SKM-1 treated with dmso at 0.1 percent for 144 hours (cell line): ENCODE data around the gene LILRA5.
"Not testable (repeated sequence)": the region's sequence is repeated elsewhere in the genome, so short reads cannot be mapped to it uniquely, and the experiment has no call there.

Experiments used
- DNase-seq: peaks from one replicate; lab custom pipeline; 2025; ENCODE audit not compliant: unreplicated experiment; lab: John Stamatoyannopoulos, UW

Gene LILRA5

GRCh38 chr19:54307389-54308020 lies 5.5 kb downstream of the LILRA5 start:
- no peak for DNase-seq

- no peak for DNase-seq
Observed at GRCh38 chr19:54305141-54305540, 7.8 kb downstream of the LILRA5 start.

DNA sequence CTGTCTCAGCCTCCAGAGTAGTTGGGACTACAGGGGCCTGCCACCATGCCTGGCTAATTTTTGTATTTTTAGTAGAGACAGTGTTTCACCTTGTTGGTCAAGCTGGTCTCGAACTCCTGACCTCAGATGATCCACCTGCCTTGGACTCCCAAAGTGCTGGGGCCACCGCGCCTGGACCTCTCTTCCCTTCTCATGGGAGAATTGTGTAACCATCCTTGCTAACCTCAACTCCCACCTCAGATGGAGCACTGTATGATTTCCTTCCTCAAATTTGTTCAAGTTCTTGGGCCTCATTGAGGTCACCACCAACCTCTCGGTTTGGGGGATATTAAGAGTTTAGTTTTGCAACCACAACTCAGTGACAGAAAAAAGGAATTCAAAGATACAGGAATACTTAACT lies 10.7 kb downstream of the LILRA5 start:
- peak; percentile 69 for DNase-seq

DNA sequence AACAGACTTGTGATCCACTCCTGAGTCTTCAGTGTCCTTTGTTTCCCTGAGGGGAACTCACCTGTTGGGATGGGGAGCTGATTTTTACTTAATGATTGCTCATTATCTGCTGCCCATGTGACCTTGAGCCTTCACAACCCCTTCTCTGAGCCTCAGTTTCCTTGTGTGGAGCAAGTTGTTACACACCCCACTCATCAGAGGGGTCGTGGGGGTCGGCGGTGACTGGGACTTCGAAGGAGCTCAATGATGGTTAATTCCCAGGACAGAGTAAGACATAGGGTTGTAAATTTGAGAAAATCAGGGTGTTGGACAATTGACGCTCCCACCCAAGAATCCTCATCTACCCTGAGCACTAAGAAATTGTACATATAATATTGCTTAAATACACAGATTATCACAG lies 13.5 kb downstream of the LILRA5 start:
- DNase-seq: no peak

- DNase-seq: no peak
Observed at GRCh38 chr19:54299126-54299498, 13.9 kb downstream of the LILRA5 start.

DNA sequence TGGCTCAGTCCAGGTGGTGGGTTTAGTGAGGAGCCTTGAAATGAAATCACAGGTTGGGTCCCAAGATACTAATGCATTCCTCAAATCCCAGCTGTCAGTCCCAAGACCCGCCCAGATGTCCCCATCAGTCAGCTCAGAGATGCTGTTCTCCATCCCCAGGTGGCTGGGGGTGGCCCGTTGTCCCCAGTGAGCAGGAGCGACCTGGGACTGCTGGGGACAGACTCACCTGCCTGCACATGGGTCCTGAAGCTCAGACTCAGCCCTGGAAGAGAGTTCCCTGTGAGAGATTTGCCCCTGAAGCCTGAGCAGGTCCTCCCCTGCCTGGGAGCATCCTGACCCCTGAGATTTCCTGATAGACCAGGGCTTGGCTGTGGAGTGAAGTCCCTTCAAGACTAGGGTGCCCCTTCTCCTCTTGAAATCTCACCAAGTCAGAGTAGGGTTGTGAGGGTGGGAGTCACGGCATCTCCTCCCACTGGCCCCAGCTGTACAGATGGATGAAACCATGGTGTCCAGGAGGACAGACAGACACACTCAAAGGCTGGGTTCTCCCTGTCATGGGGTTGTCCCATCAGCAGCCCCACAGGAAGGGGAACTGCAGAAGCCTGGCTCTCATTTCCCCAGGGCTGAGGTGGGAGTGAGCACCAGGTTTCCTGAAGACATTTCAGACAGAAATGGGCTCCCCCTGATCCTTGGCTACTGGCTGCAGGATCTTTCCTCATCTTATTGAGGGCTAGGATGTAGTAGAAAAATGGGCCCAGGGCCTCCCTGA lies 14.4 kb downstream of the LILRA5 start:
- no peak for DNase-seq

GRCh38 chr19:54297759-54298305 lies 15.1 kb downstream of the LILRA5 start:
- DNase-seq: no peak

DNA sequence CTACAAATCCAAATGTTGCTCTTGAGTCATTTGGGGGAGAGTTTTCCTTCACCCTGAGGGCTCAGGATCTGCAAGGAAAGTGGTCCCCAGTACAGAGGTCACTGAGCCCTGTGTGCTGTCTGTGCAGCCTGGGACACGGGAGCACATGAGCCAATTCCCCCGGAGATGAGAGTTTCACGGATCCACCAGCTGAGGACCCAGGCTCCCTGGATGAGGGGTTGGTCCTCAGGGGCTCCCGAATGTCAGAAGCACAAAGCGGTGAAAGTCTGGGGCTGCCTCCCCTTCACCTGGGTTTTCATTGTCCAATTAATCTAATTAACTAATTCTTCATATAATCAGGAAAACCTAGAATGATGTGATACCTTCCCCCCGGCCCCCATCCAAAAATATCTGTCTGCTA lies 18.4 kb downstream of the LILRA5 start:
- no peak for DNase-seq

DNA sequence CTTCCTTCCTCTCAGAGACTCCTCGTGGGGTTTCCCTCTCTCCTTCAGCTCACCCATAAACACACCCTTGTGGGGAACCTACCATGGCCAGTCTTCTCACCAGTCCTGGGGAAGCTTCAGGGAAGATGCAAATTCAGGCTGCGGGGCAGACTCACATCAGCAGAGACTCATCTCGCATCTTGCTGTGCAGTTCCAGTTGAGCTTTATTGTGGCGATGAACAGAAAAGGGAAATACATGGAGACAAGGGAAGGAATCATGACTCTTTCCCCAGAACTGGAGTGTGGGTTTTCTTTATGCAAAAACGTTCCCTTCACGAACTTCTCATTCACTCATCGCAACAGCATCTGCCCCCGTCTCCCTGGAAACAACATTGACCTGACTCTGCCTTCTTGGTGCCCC lies 23.8 kb downstream of the LILRA5 start:
- DNase-seq: not testable (repeated sequence)

- DNase-seq: no peak
Observed at GRCh38 chr19:54287456-54287855, 25.5 kb downstream of the LILRA5 start.

GRCh38 chr19:54286283-54286682 lies 26.7 kb downstream of the LILRA5 start:
- DNase-seq: not testable (repeated sequence)

GRCh38 chr19:54285427-54286056 lies 27.4 kb downstream of the LILRA5 start:
- DNase-seq: not testable (repeated sequence)

DNA sequence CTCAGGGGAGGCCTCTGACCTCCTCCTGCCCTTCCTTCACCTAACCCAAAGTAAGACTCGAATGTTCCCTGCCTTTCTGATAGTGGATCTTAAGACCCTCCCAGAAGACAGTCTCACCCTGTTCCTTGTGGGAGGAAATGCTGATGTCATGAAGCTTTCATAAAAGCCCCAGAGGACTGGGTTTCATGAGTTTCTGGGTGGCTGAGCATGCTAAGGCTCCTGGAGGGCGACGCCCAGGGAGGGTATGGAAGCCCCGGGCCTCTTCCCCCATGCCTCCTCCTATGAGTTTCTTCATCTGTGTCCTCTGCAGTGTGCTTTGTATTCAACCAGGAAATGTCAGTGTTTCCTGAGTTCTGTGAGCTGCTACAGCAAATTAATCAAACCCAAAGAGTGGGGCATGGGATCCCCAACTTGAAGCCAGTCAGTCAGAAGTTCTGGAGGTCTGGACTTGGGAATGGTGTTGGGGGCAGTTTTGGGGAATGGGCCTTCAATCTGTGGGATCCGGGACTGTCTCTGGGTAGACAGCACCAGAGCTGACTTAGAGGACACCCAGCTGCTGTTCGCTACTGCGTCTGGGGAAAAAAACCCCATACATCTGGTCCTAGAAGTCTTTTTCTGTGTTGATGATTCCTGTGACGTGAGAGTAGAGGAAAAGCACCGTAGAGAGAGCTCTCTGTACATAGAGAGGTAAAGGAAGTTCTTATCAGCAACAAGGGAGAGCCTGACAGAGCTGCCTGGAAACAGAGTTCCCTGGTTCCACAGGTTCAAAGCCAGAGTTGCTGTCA lies 30.1 kb downstream of the LILRA5 start:
- no peak for DNase-seq

DNA sequence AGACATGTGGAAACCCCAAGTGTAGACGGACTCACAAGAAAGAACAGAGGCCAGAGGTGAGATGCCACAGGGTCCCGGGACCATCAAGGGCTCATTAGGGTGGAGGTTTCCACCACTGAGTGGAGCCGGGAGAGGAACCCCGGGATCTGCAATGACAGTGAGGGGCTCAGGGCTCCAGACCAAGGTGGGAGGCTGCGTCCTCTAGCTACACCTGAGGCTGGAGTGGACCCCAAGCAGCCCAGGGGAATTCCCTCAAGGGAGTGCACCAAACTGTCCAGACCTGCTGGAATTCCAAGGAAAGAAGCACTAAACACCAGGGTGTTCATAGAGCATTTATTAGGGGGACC lies 31.3 kb downstream of the LILRA5 start:
- not testable (repeated sequence) for DNase-seq

DNA sequence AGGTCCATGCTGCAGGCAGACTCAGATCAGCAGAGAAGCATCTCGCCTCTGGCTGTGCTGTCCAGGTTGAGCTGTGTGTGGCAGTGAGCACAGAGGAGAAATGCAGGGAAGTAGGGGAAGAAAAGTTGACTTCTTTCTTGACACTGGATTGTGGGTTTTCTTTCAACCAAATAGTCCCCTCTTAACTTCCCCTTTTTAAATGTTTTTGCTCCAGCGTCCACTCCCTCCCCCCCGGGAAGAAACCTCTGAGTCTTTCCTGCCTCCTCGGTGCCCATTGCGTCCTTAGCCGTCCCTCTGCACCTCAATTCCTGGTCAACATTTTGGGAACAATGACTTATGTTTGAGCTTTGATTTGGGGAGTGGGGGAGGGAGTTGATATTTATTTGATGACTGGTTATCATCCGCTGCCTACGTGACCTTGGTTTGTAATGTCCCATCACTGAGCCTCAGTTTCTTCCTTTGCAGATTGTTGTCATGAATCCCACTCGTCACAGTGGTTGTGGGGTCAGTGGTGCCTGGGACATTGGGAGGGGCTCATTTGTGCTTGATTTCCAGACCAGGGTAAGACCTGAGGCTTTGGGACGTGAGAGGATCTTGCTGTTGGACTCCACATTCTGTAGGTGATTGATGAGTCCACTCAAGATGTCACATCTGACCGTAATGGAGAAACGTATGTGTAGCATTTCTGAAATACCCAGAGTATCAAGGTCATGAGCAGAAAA lies 31.8 kb downstream of the LILRA5 start, which contains the start of gene LILRB2:
Gene LILRB2 (minus strand): TSS at position 104 of the 722 bp plus-strand sequence. CDS start 614 bp downstream, outside the sequence.
- peak; percentile 25 for DNase-seq

GRCh38 chr19:54280441-54280840 lies 32.5 kb downstream of the LILRA5 start:
- not testable (repeated sequence) for DNase-seq

GRCh38 chr19:54280025-54280424 lies 32.9 kb downstream of the LILRA5 start:
- DNase-seq: not testable (repeated sequence)

DNA sequence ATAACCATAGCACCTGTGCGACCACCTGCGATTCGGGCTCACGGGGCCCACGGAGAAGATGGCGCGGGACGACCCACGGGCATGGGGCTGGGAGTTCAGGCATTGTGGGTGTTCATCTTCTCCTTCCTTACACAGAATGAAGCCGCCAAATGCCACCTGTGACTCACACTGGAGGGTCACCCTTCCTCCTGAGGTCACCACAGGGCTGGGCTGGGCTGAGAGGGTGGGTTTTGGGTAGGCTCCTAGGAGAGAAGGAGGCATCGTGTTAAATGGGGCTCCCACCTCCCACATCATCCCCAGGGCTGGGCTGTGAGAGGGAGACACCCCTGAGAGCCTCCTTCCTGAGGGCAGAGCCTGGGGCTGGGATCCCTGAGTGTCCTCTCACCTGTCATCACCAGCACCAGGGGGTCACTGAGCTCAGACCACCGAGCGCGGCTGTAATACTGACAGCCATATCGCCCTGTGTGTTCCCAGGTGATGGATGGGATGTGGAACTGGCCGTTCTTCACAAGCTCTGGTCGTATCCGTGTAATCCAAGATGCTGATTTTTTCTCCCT lies 33.5 kb downstream of the LILRA5 start:
- DNase-seq: no peak

GRCh38 chr19:54278571-54279195 lies 34.3 kb downstream of the LILRA5 start:
- not testable (repeated sequence) for DNase-seq

- not testable (repeated sequence) for DNase-seq
Observed at GRCh38 chr19:54278056-54278455, 34.9 kb downstream of the LILRA5 start.
